ENCODE measurements around the gene ASB15.
"Not testable (repeated sequence)": the region's sequence is repeated elsewhere in the genome, so short reads cannot be mapped to it uniquely, and the experiment has no call there.

The ASB15 gene

GRCh38 chr7:123601530-123601929 lies at the start of gene ASB15:
TSS of gene ASB15 (plus strand) at chr7:123601821. CDS start at chr7:123614503, 12,682 bp downstream.
- DNase-seq = no peak

GRCh38 chr7:123552134-123552533 lies 49.5 kb upstream of the ASB15 start:
- not testable (repeated sequence) for DNase-seq

GRCh38 chr7:123552641-123553040 lies 49.0 kb upstream of the ASB15 start:
- DNase-seq = no peak

- no peak for DNase-seq
These were observed 48.5 kb upstream of the ASB15 start for GRCh38 chr7:123553159-123553558.

GRCh38 chr7:123555484-123555883 lies 46.1 kb upstream of the ASB15 start:
- DNase-seq = no peak

- no peak for DNase-seq
These were observed 44.6 kb upstream of the ASB15 start for GRCh38 chr7:123557016-123557397.

GRCh38 chr7:123557398-123558288 lies 44.0 kb upstream of the ASB15 start, which contains the start of gene NDUFA5:
TSS of gene NDUFA5 (minus strand) at chr7:123557818. CDS start at chr7:123557795, 23 bp downstream.
- peak; percentile 89 for DNase-seq

- DNase-seq = no peak
These were observed 43.2 kb upstream of the ASB15 start for GRCh38 chr7:123558289-123558874.

GRCh38 chr7:123562121-123562520 lies 39.5 kb upstream of the ASB15 start:
- DNase-seq = no peak

GRCh38 chr7:123569352-123570010 lies 32.1 kb upstream of the ASB15 start:
- DNase-seq = no peak

- no peak for DNase-seq
These were observed 31.0 kb upstream of the ASB15 start for GRCh38 chr7:123570390-123571182.

- DNase-seq = no peak
These were observed 30.4 kb upstream of the ASB15 start for GRCh38 chr7:123571187-123571586.

GRCh38 chr7:123571684-123572083 lies 29.9 kb upstream of the ASB15 start:
- DNase-seq = no peak

- no peak for DNase-seq
These were observed 28.3 kb upstream of the ASB15 start for GRCh38 chr7:123573341-123573740.

GRCh38 chr7:123573896-123574467 lies 27.6 kb upstream of the ASB15 start:
- no peak for DNase-seq

- DNase-seq = no peak
These were observed 22.2 kb upstream of the ASB15 start for GRCh38 chr7:123579416-123579815.

- DNase-seq = no peak
These were observed 21.0 kb upstream of the ASB15 start for GRCh38 chr7:123580406-123581161.

- DNase-seq = no peak
These were observed 20.5 kb upstream of the ASB15 start for GRCh38 chr7:123581162-123581459.

GRCh38 chr7:123583821-123584220 lies 17.8 kb upstream of the ASB15 start:
- no peak for DNase-seq

- DNase-seq = no peak
These were observed 13.2 kb upstream of the ASB15 start for GRCh38 chr7:123588376-123588775.

GRCh38 chr7:123594813-123595241 lies 6.8 kb upstream of the ASB15 start:
- no peak for DNase-seq

- DNase-seq = no peak
These were observed 3.0 kb upstream of the ASB15 start for GRCh38 chr7:123598657-123599056.
